C4-2B (cell line): ENCODE results near the gene SELENOM.

Source experiments
- ZFX ChIP-seq: fragments of 450-650 bp; IDR thresholded peaks from 2 replicates; pipeline ENCODE4 v1.6.1; 2017
- TF ChIP-seq, protein P1 (sequence below): fragments of 450-650 bp; conservative IDR thresholded peaks from 2 replicates; pipeline ENCODE4 v1.5.1; 2017; ENCODE audit warnings: mild to moderate bottlenecking

DNA sequence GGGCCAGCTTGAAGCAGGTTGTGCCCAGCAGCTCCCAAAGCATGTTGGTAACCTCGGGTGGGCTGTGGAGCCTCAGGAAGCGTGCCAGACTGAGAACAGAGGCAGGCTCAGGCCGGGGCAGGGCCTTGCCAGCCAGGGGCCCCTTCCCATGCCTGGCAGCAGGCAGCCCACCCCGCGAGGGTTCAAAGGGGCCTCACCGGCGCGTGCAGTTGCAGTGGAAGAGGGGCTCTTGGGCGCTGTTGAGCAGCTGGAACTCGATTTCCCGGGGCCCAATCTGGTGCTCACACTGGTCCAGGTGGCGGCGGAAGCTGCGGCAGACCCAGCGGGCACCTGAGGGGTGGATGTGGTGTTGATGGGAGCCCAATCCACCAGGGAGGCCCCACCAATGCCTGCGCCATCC lies 29.3 kb upstream of the SELENOM start:
- TF ChIP-seq, protein P1, sequence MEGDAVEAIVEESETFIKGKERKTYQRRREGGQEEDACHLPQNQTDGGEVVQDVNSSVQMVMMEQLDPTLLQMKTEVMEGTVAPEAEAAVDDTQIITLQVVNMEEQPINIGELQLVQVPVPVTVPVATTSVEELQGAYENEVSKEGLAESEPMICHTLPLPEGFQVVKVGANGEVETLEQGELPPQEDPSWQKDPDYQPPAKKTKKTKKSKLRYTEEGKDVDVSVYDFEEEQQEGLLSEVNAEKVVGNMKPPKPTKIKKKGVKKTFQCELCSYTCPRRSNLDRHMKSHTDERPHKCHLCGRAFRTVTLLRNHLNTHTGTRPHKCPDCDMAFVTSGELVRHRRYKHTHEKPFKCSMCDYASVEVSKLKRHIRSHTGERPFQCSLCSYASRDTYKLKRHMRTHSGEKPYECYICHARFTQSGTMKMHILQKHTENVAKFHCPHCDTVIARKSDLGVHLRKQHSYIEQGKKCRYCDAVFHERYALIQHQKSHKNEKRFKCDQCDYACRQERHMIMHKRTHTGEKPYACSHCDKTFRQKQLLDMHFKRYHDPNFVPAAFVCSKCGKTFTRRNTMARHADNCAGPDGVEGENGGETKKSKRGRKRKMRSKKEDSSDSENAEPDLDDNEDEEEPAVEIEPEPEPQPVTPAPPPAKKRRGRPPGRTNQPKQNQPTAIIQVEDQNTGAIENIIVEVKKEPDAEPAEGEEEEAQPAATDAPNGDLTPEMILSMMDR, result no peak
- TF ChIP-seq ZFX, result no peak
